Pulmonary artery endothelial cell (primary cell): ENCODE data around the gene TTC7B. TPM values are rescaled to one million over a fixed set of nuclear protein-coding genes. Genes with fewer than 3 reads are reported as not detected.

ENCODE experiments used
- DNase-seq: peaks from one replicate; pipeline ENCODE4 v3.0.0-alpha.2; 2011; ENCODE audit warnings: low read depth, low spot score
- total RNA-seq: library from RNA; depleted of rRNA; stranded (reverse); fragments of >200 nt; gene quantifications from 2 replicates; pipeline ENCODE4 v1.2.3, GENCODE V29; 2014

The TTC7B gene
- total RNA-seq, 1 donor from 2014 or later: 36.9 TPM

- DNase-seq: no peak
Observed at GRCh38 chr14:90491911-90492531, 324.2 kb downstream of the TTC7B start.

GRCh38 chr14:90491221-90491885 is 324.9 kb downstream of the TTC7B start:
- no peak for DNase-seq

DNA sequence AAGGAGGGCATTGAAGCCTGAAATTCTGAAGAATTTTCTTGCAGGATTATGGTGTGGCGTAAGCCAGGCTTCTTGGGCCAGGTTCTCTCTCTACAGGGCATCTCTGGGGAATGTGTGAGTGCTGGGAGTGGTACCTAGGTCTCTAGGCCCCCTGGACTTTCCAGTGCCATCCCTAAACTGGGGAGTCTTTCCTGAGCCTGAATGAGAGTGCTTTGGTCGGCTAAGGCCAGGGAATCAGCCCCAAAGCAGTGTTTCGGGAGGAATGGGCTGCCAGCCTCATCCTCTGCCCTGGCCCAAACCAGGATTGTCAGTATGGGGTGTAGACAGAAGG is 325.5 kb downstream of the TTC7B start:
- DNase-seq: no peak

GRCh38 chr14:90489916-90490719 is 326.1 kb downstream of the TTC7B start:
- DNase-seq: no peak

GRCh38 chr14:90489306-90489705 is 326.9 kb downstream of the TTC7B start:
- DNase-seq: no peak

DNA sequence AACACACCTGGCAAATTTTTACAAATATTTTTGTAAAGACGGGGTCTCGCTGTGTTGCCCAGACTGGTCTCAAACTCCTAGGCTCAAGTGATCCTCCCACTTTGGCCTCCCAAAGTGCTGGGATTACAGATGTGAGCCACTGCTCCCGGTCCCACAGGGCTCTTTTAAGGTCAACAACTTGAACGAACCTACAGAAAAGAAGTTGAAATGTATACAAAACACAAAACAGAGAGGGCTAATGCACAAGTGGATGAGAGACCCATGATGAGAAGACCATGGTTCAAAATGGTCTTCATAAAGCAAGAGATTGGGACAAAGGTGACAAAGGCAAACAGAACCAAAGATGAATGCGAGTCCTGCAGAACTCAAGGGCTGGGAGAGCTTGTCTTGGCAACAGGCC is 328.0 kb downstream of the TTC7B start:
- DNase-seq: no peak

DNA sequence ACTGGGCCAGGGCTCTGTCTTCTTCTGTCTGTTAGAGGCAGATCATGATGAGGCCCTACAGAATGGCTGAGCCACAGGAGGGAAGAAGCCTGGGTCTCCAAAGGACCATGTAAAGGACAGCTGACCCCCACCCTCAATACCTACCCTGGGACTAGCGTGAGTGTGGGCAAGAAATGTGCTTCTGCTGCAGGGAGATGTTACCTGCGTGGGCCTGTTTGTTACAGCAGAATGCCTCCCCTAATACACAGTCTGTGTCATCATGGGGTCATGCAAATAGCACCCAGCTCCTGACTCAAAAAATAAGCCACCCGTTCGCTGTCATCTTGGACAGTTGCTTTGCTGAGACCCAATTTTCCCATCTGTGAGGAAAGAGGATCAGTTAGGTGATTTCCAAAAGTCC is 328.8 kb downstream of the TTC7B start:
- no peak for DNase-seq

- peak; percentile 40 for DNase-seq
Observed at GRCh38 chr14:90487031-90487430, 329.2 kb downstream of the TTC7B start.

GRCh38 chr14:90484291-90484690 is 331.9 kb downstream of the TTC7B start:
- DNase-seq: no peak

GRCh38 chr14:90483571-90483974 is 332.7 kb downstream of the TTC7B start:
- no peak for DNase-seq

GRCh38 chr14:90483117-90483516 is 333.1 kb downstream of the TTC7B start:
- no peak for DNase-seq

- no peak for DNase-seq
Observed at GRCh38 chr14:90475298-90475697, 340.9 kb downstream of the TTC7B start.

Other genes with a start within 250 kb of the TTC7B start
- gene RPS6KA5, start 244.2 kb upstream of the TTC7B start, total RNA-seq: 3.9 and 5.3 TPM in 2 replicates